MV-4-11 (cell line): ENCODE results near the gene NUDT22.

Source experiments
- DNase-seq: peaks from one replicate; lab custom pipeline; 2025; lab: John Stamatoyannopoulos, UW

Gene NUDT22

DNA sequence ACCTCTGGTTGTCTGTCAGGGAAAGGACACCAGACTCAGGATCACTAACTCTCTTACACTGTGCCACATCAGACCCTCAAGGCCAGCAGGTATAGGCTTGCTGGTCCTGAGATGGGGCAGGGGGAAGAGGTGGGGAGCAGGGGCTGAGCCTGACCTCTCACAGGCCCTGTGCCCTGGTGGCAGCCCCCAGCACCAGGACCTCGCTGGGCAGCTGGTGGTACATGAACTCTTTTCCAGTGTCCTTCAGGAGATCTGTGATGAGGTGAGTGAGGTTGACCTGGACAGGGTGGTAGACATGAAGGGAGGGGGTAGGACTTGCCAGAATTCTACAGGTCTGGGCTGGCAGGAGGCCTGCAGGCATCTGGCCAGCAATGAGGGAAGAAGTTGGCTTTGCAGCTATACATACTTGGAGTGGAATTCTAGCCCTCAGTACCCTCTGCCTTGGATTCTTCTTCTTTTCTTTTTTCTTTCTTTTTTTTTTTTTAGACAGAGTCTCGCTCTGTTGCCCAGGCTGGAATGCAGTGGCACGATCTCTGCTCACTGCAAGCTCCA is 1.4 kb downstream of the NUDT22 start:
- DNase-seq = no peak

DNA sequence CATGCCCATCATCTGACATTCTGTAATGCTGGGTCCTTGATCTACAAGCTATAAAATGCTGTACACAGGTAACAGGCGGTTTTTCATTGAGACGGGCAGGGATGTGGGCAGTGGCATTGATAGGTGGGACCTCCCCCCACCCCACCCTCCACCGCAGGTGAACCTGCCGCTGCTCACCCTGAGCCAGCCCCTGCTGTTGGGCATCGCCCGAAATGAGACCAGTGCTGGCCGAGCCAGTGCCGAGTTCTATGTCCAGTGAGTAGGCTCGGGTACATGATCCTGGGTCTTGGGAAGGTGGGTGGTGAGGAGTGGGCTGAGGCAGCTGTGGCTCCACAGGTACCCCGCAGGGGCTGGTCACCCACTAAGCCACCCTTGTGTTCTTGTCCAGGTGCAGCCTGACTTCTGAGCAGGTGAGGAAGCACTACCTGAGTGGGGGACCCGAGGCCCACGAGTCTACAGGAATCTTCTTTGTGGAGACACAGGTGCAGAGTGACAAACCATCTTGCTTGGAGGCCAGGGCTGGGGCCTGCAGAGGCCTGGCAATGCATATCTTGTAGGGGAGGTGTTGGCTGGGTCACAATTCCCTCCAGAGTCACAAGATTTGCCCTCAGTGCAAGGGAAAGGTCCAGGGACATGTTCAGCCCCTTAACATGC is 3.1 kb downstream of the NUDT22 start:
- DNase-seq = no peak

DNA sequence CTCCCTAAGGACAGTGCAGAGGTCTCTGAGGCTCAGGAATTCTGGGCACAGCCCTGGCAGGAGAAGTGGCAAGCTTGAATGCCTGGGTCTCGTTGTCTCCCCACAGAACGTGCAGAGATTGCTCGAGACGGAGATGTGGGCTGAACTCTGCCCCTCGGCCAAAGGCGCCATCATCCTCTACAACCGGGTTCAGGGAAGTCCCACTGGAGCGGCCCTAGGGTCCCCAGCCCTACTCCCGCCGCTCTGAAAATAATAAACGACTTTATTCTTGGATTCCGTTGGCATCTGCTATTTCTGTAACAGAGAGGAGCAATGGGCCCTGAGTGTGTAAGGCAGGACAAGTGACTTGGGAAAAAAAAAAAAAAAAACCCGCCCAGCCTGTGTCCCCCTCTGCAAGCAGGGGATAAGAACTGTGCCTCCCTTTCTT is 3.7 kb downstream of the NUDT22 start:
- no peak for DNase-seq

DNA sequence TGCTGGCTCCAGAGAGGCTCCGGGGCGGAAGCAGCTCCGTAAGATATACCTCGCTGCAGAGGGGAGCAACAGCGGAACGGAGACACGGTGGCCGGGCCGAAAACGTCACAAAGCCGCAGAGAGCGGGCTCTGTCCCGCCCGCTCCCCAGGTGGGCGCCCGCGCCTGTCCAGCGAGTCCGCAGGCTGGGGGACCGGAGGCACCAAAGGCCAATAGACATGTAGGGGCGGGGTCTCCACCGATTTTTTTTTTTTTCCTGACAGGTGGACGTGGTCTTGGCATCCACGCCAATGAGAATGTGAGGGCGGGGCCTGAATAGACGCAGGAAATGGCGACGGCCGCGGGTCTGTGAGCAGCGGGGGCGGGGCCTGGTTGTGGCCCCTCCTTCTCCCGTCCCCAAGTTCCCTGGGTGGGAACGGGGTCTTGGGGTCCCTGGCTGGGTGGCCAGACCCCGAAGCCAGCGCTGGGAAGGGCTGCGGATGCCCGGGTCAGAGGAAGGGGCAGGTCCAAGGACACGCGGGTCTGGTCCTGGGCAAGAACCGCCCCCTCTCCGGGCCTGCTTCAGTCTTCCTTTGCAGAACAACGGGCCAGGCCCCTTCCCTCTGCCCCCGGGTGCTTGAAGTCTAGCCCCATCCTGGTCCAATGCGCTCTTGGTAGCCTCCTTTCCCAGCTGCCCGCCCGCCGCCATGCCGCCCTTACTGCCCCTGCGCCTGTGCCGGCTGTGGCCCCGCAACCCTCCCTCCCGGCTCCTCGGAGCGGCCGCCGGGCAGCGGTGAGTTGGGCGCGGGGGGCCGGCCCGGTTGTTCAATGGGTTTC is 4.3 kb downstream of the NUDT22 start, which contains the start of gene DNAJC4:
TSS of gene DNAJC4 (plus strand) at position 378 of the 814 bp plus-strand sequence. CDS start at position 685, 307 bp downstream.
- DNase-seq = peak; percentile 85

DNA sequence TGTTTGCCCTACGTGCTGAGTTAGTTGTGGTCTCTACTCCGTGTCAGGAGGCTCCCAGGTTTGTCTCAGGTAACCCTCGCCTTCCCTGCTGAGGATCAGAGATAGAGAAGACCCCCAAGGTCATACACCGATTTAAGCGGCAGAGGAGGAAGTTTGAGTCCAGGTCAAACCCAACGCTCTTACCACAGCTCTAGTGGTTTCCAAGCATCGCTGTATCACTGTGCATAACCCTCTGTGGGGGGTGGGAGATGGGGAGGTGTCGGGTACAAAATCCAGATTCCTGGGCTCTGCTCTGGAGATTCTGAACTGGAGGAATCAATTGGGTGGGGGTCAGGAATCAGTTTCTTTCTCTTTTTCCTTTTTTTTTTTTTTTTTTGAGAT is 4.9 kb downstream of the NUDT22 start:
- peak; percentile 55 for DNase-seq

DNA sequence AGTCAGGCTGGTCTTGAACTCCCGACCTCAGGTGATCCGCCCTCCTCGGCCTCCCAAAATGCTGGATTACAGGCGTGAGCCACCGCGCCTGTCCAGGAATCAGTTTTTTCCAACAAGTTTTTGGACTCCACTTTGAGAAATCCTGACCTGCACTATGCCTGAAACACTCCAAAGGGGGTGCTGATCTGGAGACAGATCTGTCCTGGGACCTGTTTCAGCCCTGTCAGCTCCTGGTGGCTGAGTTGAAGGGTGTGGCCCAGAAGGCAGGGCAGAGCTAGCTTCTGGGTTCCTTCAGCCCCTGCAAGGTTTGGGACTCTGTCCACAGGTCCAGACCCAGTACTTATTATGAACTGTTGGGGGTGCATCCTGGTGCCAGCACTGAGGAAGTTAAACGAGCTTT is 5.5 kb downstream of the NUDT22 start:
- no peak for DNase-seq

DNA sequence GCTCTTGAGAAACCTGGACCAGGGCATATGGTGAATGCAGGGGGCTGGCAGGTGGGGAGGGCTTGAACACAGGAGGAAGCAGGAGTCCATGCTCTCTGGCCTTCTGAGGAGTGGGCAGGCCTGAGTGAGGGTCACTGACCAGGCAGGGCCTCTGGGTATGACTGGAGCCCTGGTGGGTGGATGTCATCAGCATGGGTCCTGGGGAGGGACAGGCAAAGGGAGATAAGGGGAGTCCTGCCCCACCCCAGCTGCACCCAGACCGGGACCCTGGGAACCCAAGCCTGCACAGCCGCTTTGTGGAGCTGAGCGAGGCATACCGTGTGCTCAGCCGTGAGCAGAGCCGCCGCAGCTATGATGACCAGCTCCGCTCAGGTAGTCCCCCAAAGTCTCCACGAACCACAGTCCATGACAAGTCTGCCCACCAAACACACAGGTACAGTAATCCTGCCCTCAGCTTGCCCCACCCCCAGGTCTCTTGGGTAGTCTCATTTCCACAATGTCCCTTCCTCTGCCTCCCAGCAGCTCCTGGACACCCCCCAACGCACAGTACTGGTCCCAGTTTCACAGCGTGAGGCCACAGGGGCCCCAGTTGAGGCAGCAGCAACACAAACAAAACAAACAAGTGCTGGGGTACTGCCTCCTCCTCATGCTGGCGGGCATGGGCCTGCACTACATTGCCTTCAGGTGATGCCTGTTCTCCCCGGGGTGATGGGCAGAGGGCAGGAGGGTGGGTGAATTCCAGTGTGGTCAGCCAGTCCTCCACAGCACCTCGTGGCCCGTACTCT is 6.3 kb downstream of the NUDT22 start:
- no peak for DNase-seq

DNA sequence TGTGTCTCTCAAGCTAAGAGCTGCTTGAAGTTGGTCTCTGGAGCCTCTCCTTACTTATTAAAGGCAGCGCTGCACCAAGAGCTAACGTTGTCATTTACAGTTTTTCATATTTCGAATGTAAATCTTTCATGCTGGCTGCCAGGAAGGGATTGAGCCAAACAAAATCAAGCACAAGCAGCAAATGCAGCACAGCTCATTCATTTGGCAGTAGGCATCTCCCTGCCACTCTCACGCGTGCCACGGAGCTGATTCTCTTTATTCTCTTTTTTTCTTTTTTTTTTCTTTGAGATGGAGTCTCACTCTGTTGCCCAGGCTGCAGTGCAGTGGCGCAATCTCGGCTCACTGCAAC is 6.9 kb downstream of the NUDT22 start:
- no peak for DNase-seq

DNA sequence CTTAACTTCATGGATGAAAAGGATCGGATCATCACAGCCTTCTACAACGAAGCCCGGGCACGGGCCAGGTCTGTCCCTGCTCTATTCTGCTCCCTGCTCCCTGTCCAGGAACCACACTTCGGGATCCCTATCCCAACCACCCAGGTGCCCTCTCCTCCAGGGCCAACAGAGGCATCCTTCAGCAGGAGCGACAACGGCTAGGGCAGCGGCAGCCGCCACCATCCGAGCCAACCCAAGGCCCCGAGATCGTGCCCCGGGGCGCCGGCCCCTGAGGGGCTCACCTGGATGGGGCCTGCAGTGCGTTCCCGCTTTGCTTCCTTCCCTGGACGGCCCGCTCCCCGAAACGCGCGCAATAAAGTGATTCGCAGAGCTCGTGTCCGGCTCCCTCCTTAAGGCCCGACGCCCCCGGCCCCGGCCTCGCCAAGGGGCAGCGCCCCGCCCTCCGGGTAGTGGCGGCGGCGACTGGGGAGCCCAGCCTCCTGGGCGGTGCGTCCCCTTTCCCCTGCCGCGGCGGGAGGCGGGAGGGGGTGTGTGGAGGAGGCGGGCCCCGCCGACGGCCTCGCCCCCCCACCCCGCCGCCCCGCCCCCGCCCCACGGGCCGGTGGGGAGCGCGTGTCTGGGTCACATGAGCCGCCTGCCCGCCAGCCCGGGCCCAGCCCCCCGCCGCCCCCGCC is 8.0 kb downstream of the NUDT22 start, which contains the start of gene VEGFB:
TSS of gene VEGFB (plus strand) at position 672 of the 674 bp plus-strand sequence. CDS start 250 bp downstream, outside the sequence.
- no peak for DNase-seq

DNA sequence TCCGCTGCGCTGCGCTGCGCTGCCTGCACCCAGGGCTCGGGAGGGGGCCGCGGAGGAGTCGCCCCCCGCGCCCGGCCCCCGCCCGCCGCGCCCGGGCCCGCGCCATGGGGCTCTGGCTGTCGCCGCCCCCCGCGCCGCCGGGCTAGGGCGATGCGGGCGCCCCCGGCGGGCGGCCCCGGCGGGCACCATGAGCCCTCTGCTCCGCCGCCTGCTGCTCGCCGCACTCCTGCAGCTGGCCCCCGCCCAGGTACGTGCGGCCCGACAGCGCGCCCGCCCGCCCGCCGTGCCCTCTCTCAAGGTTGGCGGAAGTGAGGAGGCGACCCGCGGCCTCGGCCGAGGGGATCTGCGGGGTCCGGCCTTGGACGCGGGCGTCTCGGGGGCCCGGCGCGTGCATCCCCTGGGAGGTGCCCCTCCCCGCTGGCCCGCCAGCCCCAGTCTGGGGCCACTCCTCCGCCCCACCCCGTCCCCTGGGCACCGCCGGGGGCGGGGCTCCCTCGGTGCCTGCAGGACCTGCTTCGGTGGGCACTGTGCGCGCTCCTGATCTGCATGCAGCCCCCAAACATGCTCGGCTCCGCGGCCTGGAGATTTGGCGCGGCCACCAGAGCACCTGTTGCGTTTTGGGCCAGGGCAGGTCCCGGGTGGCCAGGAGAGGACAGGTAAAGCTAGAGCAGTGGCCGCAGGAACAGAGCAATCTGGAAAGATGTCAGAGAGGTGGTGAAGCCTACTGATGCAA is 8.7 kb downstream of the NUDT22 start:
- no peak for DNase-seq

DNA sequence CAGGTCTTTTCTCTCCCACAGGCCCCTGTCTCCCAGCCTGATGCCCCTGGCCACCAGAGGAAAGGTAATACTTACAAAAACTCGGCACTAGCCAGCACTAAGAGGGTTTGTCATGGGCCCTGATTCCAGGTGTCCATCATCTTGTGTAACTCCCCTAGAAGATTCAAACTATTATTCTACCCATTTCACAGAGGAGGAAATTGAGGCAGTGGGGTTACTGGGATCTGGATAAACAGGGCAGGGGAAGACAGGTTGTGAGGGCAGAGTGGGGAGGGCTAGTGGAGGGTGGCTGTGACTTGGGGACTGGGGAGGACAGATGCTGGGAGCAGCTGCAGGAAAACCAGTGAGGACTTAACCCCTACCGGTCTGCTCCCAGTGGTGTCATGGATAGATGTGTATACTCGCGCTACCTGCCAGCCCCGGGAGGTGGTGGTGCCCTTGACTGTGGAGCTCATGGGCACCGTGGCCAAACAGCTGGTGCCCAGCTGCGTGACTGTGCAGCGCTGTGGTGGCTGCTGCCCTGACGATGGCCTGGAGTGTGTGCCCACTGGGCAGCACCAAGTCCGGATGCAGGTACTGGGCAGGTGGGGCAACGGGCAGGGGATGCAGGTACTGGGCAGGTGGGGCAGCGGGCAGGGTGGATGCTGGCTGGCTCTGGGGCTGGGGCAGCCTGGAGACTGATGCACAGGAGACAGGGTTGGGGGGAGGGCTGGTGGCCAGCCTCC is 9.5 kb downstream of the NUDT22 start:
- DNase-seq = no peak

DNA sequence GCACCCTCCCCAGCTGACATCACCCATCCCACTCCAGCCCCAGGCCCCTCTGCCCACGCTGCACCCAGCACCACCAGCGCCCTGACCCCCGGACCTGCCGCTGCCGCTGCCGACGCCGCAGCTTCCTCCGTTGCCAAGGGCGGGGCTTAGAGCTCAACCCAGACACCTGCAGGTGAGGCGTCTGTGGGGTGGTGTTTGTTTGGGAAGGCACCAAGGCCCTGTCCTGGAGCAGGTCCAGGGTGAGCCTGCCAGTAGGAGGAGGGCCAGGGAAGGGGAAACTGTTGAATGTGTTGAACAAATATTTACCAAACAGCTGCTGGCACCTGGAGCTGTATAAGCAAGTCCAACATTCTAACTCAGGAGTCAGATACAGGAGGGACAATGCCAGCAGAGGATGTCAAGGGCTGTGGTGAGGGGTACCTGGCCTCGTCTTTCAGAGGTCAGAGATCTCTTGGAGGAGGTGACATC is 11.4 kb downstream of the NUDT22 start:
- no peak for DNase-seq

DNA sequence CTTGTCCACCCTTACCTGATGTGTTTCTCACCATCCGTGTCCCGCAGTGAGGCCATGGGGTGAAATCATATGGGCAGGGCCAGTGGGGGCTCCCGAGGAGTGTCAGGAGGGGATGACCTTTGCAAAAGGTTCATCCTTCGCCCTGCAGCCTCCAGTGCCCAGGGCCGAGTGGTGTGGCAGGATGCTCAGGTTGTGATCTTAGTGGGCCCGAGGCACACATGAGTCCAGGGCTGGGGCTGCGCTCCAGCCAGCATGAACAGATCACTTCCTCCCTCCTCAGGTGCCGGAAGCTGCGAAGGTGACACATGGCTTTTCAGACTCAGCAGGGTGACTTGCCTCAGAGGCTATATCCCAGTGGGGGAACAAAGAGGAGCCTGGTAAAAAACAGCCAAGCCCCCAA is 12.0 kb downstream of the NUDT22 start:
- DNase-seq = no peak

DNA sequence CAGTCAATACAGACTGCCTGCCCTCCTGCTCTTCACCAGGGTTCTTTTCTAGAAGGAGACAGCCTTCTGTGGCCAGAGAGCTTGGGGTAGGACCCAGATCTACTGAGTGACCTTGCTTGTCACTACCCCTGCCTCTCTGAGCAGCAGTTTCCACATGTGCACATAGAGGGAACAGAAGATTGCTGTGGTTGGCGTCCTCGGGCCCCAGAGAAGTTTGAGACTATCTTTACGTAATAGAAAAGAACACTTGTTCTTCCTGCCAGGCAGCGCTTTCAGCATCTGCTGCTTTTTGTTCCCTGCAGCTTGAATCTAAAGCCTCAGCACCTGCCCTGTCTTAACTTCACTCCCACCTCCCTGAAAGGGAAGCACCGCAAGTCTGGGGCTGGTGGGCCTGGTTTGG is 12.9 kb downstream of the NUDT22 start:
- peak; percentile 91 for DNase-seq

DNA sequence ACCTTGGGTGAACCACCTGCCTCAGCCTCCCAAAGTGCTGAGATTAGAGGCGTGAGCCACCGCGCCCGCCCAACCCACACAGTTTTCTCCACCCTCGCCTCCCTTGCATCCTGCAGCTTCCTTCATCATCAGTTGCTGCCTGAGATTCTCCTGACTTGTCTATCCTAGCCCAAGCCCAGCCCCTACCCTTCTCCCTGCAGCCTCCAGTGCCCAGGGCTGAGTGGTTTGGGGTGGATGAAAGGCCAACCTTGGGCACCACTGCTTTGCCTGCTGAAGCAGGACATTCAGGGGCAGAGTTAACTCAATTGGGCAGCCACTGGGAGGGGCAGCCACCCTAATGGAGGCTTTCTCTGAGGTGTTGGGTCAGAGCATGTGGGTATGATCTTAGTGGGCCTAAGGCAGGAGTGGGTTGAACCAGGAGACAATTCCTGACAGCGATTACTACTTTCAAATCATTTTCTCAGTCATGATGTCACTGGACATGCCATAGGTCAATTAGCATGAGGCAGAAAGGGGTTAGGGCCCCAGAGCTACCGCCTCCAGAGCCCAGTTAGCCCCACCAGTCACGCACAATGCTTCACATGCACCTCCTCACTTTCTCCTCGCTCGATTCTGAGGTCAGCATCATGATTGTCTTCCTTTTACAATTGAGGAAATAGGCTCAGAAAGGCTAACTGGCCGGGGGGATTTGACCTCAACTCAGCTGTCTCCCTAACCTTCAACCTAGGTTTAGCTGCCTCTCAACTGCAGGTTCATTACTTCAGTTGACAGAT is 13.8 kb downstream of the NUDT22 start:
- peak; percentile 98 for DNase-seq

DNA sequence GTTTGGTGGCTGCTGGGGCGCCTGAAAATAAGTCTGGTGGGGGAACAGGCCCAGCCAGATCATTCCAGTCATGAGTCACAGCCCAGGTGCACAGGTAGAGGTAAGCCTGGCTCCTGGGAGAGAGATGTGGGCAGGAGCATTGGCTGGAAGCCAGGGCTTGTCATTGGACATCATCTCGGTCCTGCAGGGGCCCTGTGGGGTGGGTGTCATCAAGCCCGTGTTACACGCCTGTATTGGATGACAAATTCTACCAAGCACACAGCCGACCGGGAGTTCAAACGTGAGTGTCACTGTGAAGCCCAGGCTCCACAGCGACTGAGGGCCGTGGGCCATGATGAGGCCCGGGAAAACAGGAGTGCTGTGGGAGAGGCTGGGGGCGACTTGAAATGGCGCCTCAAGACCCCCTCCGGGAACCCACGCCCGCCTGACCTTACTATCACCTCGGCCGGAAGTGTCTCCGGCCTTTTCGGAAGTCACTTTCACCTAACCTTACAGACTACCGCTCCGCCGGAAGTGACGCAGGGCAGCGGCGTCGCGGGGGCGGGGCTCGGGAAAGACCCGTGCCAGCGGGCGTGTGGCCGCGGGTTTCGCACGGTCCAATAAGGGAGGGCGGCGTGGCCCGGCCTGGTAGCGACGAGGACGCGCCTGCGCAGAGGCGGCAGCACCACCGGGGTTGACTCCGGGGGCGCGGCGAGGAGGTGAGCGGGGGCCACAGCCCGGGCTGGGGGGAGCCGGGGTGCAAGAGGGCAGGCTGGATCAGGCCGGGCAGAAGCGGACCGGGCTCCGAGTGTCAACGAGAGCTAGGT is 14.6 kb downstream of the NUDT22 start, which contains the start of gene FKBP2:
TSS of gene FKBP2 (plus strand) at position 661 of the 806 bp plus-strand sequence. CDS start 1,293 bp downstream, outside the sequence.
- peak; percentile 96 for DNase-seq

DNA sequence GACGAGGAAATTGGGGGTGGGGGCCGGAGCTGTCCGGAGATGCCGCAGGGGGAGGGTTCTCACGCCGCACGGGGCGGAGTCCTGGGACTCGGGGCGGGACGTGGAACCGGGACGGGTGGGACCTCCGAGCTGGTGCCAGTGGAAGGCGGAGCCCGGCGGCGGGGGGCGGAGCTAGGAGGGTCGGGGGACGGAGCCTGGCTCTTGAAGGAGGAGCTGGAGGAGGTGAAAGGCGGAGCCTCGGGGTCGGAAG is 15.1 kb downstream of the NUDT22 start:
- peak; percentile 97 for DNase-seq

DNA sequence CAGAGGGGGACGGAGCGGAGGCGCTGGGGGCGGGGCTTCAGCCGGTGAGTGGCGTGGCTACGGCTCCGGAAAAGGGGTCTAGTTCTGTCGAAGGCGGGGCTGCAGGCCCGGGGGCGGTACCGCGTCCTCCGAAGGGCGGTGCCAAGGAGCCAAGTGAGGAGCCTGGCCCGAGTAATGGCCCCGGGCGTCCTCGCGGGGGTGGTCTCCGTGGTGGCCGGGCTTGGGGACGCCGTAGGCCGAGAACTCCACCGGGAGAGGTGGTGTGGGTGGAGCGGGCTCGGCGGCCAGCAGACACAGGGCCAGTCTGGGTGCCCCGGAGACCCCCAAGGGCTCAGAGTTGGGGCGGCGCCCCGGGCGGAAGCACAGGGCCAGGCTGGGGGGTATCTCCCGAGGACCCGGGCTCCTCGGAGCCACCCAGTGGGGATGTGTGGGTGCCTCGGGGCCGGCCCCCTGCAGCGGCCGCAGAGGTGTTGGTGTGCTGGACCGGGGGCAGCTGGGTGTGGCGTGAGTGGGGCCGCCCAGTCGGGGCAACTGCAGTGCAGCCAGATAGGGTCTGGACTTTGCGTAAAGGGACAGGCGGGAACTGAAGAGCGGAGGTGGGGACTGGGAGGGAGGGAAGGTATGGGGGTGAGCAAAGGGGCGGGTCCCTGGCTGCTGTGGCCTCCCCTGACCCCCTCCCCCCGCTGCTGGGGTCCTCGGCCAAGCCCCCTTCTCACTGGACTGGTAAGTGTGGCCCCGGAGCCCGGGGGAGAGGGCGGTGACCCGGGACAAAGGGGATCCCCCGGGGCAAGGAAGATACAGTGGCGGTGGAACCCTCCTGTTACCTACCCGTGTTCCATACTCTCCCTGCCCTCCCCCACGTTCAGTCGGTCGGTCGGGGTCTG is 15.7 kb downstream of the NUDT22 start:
- no peak for DNase-seq
